Neural cell (in vitro differentiated cells): ENCODE data around the gene TCF20.

ENCODE experiments used
- EZH2 ChIP-seq: fragments of 200-600, 300-800 bp; shearing (Covaris generic), sonication (generic); IDR thresholded peaks from 2 replicates; pipeline ENCODE4 v1.6.1; 2014; ENCODE audit warnings: antibody characterized with exemption, low read length, borderline replicate concordance, mild to moderate bottlenecking; ENCODE audit not compliant: insufficient read depth, poor library complexity, severe bottlenecking
- POLR2AphosphoS5 ChIP-seq: IDR thresholded peaks from 2 replicates; pipeline ENCODE4 v1.6.1; 2012
- TF ChIP-seq, protein P1 (sequence below): fragments of 450-650 bp; IDR thresholded peaks from 2 replicates; pipeline ENCODE4 v1.5.1; 2014; ENCODE audit warnings: antibody characterized with exemption, mild to moderate bottlenecking, moderate library complexity; ENCODE audit not compliant: poor library complexity, severe bottlenecking

DNA sequence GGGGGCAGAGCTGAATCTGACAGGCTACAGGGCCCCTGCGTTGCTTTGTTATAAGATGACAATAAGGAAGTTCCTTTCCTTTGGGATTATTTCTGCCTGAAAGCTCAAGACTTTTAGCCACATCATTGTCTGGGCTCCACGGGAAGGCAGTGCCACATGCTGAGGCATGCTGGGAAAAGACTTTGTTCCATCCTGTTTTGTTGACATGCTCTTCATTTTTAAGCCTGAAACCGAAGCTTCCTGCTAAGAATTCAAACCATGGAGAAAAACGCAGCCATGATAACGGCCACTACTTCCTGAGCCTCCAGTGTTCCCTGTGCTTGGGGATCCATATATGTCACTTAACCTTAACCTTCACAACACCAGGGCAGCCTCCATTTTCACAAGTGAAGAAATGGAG is 5.5 kb upstream of the TCF20 start:
- TF ChIP-seq, protein P1, sequence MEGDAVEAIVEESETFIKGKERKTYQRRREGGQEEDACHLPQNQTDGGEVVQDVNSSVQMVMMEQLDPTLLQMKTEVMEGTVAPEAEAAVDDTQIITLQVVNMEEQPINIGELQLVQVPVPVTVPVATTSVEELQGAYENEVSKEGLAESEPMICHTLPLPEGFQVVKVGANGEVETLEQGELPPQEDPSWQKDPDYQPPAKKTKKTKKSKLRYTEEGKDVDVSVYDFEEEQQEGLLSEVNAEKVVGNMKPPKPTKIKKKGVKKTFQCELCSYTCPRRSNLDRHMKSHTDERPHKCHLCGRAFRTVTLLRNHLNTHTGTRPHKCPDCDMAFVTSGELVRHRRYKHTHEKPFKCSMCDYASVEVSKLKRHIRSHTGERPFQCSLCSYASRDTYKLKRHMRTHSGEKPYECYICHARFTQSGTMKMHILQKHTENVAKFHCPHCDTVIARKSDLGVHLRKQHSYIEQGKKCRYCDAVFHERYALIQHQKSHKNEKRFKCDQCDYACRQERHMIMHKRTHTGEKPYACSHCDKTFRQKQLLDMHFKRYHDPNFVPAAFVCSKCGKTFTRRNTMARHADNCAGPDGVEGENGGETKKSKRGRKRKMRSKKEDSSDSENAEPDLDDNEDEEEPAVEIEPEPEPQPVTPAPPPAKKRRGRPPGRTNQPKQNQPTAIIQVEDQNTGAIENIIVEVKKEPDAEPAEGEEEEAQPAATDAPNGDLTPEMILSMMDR: no peak
- no peak for TF ChIP-seq EZH2
- no peak for TF ChIP-seq POLR2AphosphoS5
